GM21786 (cell line): ENCODE data around the gene PAK1.
"Not testable (repeated sequence)": the region's sequence is repeated elsewhere in the genome, so short reads cannot be mapped to it uniquely, and the experiment has no call there.

Experiments
- ATAC-seq: cut with Tn5 transposase; IDR thresholded peaks from one replicate; pipeline ENCODE4 v1.9.1; 2021; ENCODE audit not compliant: unreplicated experiment

The PAK1 gene

GRCh38 chr11:77316733-77317342 is 157.1 kb downstream of the PAK1 start:
- no peak for ATAC-seq

- ATAC-seq, result no peak
These were observed 161.8 kb downstream of the PAK1 start for GRCh38 chr11:77312107-77312506.

- no peak for ATAC-seq
These were observed 162.2 kb downstream of the PAK1 start for GRCh38 chr11:77311701-77312100.

GRCh38 chr11:77310721-77311120 is 163.2 kb downstream of the PAK1 start:
- no peak for ATAC-seq

GRCh38 chr11:77309401-77310085 is 164.4 kb downstream of the PAK1 start:
- ATAC-seq, result no peak

GRCh38 chr11:77308838-77309237 is 165.1 kb downstream of the PAK1 start:
- no peak for ATAC-seq

- no peak for ATAC-seq
These were observed 170.6 kb downstream of the PAK1 start for GRCh38 chr11:77303328-77303727.

- ATAC-seq, result no peak
These were observed 171.1 kb downstream of the PAK1 start for GRCh38 chr11:77302752-77303151.

- no peak for ATAC-seq
These were observed 172.4 kb downstream of the PAK1 start, which contains the start of gene GDPD4 for GRCh38 chr11:77301510-77301909. GDPD4 (minus strand) TSS chr11:77301686; CDS start chr11:77285137, 16,549 bp downstream.

GRCh38 chr11:77300695-77301094 is 173.2 kb downstream of the PAK1 start:
- no peak for ATAC-seq

GRCh38 chr11:77300028-77300427 is 173.9 kb downstream of the PAK1 start:
- ATAC-seq, result not testable (repeated sequence)

- no peak for ATAC-seq
These were observed 174.3 kb downstream of the PAK1 start for GRCh38 chr11:77299528-77299993.

GRCh38 chr11:77294040-77294439 is 179.9 kb downstream of the PAK1 start:
- ATAC-seq, result no peak

GRCh38 chr11:77289737-77290136 is 184.2 kb downstream of the PAK1 start:
- ATAC-seq, result no peak

- no peak for ATAC-seq
These were observed 186.2 kb downstream of the PAK1 start for GRCh38 chr11:77287615-77288273.

- no peak for ATAC-seq
These were observed 186.8 kb downstream of the PAK1 start for GRCh38 chr11:77287136-77287535.

GRCh38 chr11:77284476-77285468 is 189.1 kb downstream of the PAK1 start:
- no peak for ATAC-seq

- ATAC-seq, result no peak
These were observed 190.8 kb downstream of the PAK1 start for GRCh38 chr11:77283101-77283500.

- ATAC-seq, result no peak
These were observed 195.0 kb downstream of the PAK1 start for GRCh38 chr11:77278595-77279506.

GRCh38 chr11:77276271-77276670 is 197.6 kb downstream of the PAK1 start:
- no peak for ATAC-seq
